SK-N-SH treated with all-trans-retinoic acid at 6 μM for 48 hours (cell line): Measurements from ENCODE around the gene SPON1.

ENCODE experiments used
- ATAC-seq: fragments of 200-7000 bp; cut with Tn5 transposase; 3 replicates; pipeline ENCODE4 v1.9.1; 2020; ENCODE audit warnings: mild to moderate bottlenecking, moderate library complexity
- ARNTL ChIP-seq: fragments of 450-650 bp; formaldehyde crosslinking; IDR thresholded peaks from 2 replicates; pipeline ENCODE4 v1.5.0; 2020; ENCODE audit warnings: low read depth, mild to moderate bottlenecking, moderate library complexity, borderline replicate concordance
- BACH2 ChIP-seq: fragments of 250-450 bp; sonication (Bioruptor Pico); IDR thresholded peaks from 2 replicates; pipeline ENCODE4 v1.9.0; 2021; ENCODE audit warnings: mild to moderate bottlenecking, borderline replicate concordance
- CREB5 ChIP-seq: fragments of 250-450 bp; sonication (Bioruptor Pico); IDR thresholded peaks from 2 replicates; pipeline ENCODE4 v1.5.1; 2020; ENCODE audit warnings: low read depth, mild to moderate bottlenecking, moderate library complexity
- ESRRG ChIP-seq: fragments of 250-450 bp; sonication (Bioruptor Pico); IDR thresholded peaks from 2 replicates; pipeline ENCODE4 v1.6.1; 2021; ENCODE audit warnings: mild to moderate bottlenecking
- GLIS3 ChIP-seq: fragments of 250-450 bp; sonication (Bioruptor Pico); IDR thresholded peaks from 2 replicates; pipeline ENCODE4 v1.5.0; 2020; ENCODE audit warnings: mild to moderate bottlenecking, moderate library complexity
- ISL1 ChIP-seq: fragments of 250-450 bp; sonication (Bioruptor Pico); IDR thresholded peaks from 2 replicates; pipeline ENCODE4 v2.1.2; 2022; ENCODE audit warnings: mild to moderate bottlenecking, moderate library complexity
- OSR1 ChIP-seq: fragments of 250-450 bp; sonication (Bioruptor Pico); IDR thresholded peaks from 2 replicates; pipeline ENCODE4 v1.8.0; 2022; ENCODE audit warnings: moderate library complexity, mild to moderate bottlenecking, inconsistent platforms
- POU6F1 ChIP-seq: fragments of 250-450 bp; sonication (Bioruptor Pico); IDR thresholded peaks from 2 replicates; pipeline ENCODE4 v1.8.0; 2021; ENCODE audit warnings: low read depth, mild to moderate bottlenecking, moderate library complexity, borderline replicate concordance
- PPARA ChIP-seq: fragments of 250-450 bp; sonication (Bioruptor Pico); IDR thresholded peaks from 2 replicates; pipeline ENCODE4 v1.5.0; 2020; ENCODE audit warnings: mild to moderate bottlenecking, borderline replicate concordance
- RARB ChIP-seq: fragments of 250-450 bp; sonication (Bioruptor Pico); IDR thresholded peaks from 2 replicates; pipeline ENCODE4 v1.8.0; 2021; ENCODE audit warnings: mild to moderate bottlenecking, moderate library complexity
- SNAI2 ChIP-seq: fragments of 250-450 bp; sonication (Bioruptor Pico); IDR thresholded peaks from 2 replicates; pipeline ENCODE4 v1.5.0; 2020; ENCODE audit warnings: mild to moderate bottlenecking, moderate library complexity
- TCF4 ChIP-seq: fragments of 250-450 bp; sonication (Bioruptor Pico); IDR thresholded peaks from 2 replicates; pipeline ENCODE4 v1.8.0; 2021; ENCODE audit warnings: mild to moderate bottlenecking, moderate library complexity, borderline replicate concordance
- TSHZ2 ChIP-seq: fragments of 250-450 bp; sonication (Bioruptor Pico); IDR thresholded peaks from 2 replicates; pipeline ENCODE4 v1.5.0; 2020; ENCODE audit warnings: mild to moderate bottlenecking, moderate library complexity
- ZC3H10 ChIP-seq: fragments of 250-450 bp; sonication (Bioruptor Pico); IDR thresholded peaks from 2 replicates; pipeline ENCODE4 v1.5.1; 2021; ENCODE audit warnings: mild to moderate bottlenecking, moderate library complexity
- ZFP3 ChIP-seq: fragments of 250-450 bp; sonication (Bioruptor Pico); IDR thresholded peaks from 2 replicates; pipeline ENCODE4 v1.5.0; 2020; ENCODE audit warnings: mild to moderate bottlenecking, moderate library complexity
- ZFP30 ChIP-seq: fragments of 450-650 bp; formaldehyde crosslinking; IDR thresholded peaks from 2 replicates; pipeline ENCODE4 v1.5.0; 2022; ENCODE audit warnings: mild to moderate bottlenecking, moderate library complexity
- ZNF565 ChIP-seq: fragments of 450-650 bp; formaldehyde crosslinking; conservative IDR thresholded peaks from 2 replicates; pipeline ENCODE4 v1.5.0; 2020; ENCODE audit warnings: low read depth, mild to moderate bottlenecking, moderate library complexity
- ZNF70 ChIP-seq: fragments of 450-650 bp; formaldehyde crosslinking; IDR thresholded peaks from 2 replicates; pipeline ENCODE4 v1.5.0; 2020; ENCODE audit warnings: mild to moderate bottlenecking, moderate library complexity
- ZNF8 ChIP-seq: fragments of 450-650 bp; formaldehyde crosslinking; IDR thresholded peaks from 2 replicates; pipeline ENCODE4 v1.5.0; 2020; ENCODE audit warnings: mild to moderate bottlenecking, moderate library complexity
- TF ChIP-seq, protein P1 (sequence below): fragments of 250-450 bp; sonication (Bioruptor Pico); IDR thresholded peaks from 2 replicates; pipeline ENCODE4 v1.5.1; 2021; ENCODE audit warnings: mild to moderate bottlenecking, moderate library complexity
- TF ChIP-seq, protein P2 (sequence below): fragments of 250-450 bp; sonication (Bioruptor Pico); IDR thresholded peaks from 2 replicates; pipeline ENCODE4 v1.8.0; 2020; ENCODE audit warnings: mild to moderate bottlenecking, moderate library complexity, borderline replicate concordance

The SPON1 gene

DNA sequence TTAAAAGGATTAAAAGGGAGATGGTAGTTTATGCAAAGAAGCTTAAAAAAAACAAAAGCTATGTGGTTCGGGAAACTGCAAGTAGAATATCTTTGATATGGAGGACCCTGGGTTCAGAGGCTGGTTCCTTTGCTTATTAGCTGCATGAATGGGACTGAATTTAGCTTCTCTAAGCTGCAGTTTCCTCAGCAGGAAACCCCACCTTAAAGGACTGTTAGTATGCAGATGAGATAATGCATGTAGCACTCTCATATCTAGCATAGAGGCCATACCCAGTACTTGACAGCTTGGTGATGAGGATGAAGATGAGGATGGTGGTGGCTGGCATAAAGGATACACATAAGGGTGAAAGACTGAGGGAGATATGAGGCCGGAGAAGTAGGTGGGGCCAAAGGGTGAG, 261.9 kb downstream of the SPON1 start:
- ATAC-seq: no peak

DNA sequence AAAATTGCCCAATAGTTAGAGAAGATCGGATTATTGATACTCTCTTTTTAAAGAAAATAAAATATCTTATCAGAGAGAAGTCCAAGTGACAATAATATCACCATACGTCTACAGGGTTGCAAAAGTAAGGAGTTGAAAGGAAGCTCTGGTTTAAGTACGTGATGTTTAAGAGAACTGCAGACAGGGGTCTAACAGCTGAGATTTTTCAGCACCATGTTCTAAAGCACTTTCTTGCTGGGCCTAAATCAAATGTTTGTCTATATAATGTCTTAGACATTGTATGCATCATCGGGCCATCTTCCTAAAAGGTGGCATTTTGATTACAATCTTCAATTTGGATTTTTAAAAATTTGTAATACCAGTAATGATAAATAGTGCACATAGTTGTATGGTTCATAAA, 263.1 kb downstream of the SPON1 start:
- ATAC-seq: no peak
- TF ChIP-seq CREB5: no peak
- TF ChIP-seq, protein P1, sequence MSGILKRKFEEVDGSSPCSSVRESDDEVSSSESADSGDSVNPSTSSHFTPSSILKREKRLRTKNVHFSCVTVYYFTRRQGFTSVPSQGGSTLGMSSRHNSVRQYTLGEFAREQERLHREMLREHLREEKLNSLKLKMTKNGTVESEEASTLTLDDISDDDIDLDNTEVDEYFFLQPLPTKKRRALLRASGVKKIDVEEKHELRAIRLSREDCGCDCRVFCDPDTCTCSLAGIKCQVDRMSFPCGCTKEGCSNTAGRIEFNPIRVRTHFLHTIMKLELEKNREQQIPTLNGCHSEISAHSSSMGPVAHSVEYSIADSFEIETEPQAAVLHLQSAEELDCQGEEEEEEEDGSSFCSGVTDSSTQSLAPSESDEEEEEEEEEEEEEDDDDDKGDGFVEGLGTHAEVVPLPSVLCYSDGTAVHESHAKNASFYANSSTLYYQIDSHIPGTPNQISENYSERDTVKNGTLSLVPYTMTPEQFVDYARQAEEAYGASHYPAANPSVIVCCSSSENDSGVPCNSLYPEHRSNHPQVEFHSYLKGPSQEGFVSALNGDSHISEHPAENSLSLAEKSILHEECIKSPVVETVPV (CRISPR knock-in tag): no peak
- no peak for TF ChIP-seq BACH2 (CRISPR knock-in tag)
- no peak for TF ChIP-seq ZFP3 (CRISPR knock-in tag)

More for the DNA sequence above, 261.9 kb downstream of the SPON1 start:
- TF ChIP-seq, protein P1 (CRISPR knock-in tag): no peak
- TF ChIP-seq TCF4 (CRISPR knock-in tag) (no peak), ARNTL (no peak), ZC3H10 (CRISPR knock-in tag) (no peak), ESRRG (CRISPR knock-in tag) (no peak), PPARA (no peak), ZFP3 (CRISPR knock-in tag) (no peak), OSR1 (CRISPR knock-in tag) (no peak), POU6F1 (no peak), ZNF8 (no peak)

DNA sequence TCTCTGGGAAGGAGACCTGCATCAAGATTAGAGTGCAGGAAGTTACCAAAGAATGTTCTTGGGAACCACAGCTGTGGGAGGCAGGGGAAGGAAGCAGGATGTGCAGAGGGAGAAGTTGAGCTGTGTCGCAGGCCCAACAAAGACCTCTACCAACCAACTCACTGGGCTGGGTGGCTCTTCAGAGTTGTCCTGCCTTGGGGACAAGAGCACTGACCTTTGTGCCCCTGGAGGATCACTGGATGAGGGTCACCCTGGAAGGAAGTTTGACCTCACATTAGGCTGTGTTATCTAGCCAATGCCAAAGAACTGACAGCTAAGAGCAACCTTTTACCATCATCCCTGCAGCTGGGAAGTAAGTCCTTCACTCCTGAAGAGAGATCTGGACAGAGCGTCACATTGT, 265.8 kb downstream of the SPON1 start:
- no peak for ATAC-seq
- TF ChIP-seq ISL1 (CRISPR knock-in tag): no peak

DNA sequence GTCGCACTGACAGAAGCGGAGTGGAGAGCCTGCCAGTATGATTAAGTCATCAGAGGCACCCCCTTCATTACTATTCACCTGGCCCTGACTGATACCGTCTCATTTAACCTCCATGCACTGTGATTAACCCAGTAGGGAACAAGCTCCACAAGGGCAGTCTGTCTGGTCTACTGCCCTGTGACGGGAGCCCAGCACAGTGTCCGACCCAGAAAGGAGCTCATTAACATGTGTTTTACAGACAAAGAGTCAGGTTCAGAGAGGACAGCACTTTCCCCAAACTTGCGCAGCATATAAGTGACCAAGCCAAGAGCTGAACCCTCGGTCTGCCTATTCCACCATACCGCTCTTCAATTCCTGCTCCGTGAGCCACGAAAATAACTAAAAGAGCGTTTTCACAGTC, 266.9 kb downstream of the SPON1 start:
- TF ChIP-seq CREB5: no peak
- TF ChIP-seq RARB (CRISPR knock-in tag): no peak
- TF ChIP-seq ISL1 (CRISPR knock-in tag): no peak
- TF ChIP-seq SNAI2 (CRISPR knock-in tag): no peak
- no peak for TF ChIP-seq ZFP3 (CRISPR knock-in tag)
- no peak for TF ChIP-seq ZNF565 (CRISPR knock-in tag)
- no peak for TF ChIP-seq ESRRG (CRISPR knock-in tag)
- no peak for ATAC-seq

- no peak for ATAC-seq
- TF ChIP-seq ZFP3 (CRISPR knock-in tag): no peak
- TF ChIP-seq ARNTL: no peak
- no peak for TF ChIP-seq GLIS3 (CRISPR knock-in tag)
- TF ChIP-seq BACH2 (CRISPR knock-in tag): no peak
- no peak for TF ChIP-seq ZNF565 (CRISPR knock-in tag)
- no peak for TF ChIP-seq ZFP30 (CRISPR knock-in tag)
- TF ChIP-seq ISL1 (CRISPR knock-in tag): no peak
- TF ChIP-seq TSHZ2 (CRISPR knock-in tag): no peak
- no peak for TF ChIP-seq TCF4 (CRISPR knock-in tag)
- TF ChIP-seq ZNF70: no peak
- TF ChIP-seq ESRRG (CRISPR knock-in tag): no peak
- TF ChIP-seq, protein P2, sequence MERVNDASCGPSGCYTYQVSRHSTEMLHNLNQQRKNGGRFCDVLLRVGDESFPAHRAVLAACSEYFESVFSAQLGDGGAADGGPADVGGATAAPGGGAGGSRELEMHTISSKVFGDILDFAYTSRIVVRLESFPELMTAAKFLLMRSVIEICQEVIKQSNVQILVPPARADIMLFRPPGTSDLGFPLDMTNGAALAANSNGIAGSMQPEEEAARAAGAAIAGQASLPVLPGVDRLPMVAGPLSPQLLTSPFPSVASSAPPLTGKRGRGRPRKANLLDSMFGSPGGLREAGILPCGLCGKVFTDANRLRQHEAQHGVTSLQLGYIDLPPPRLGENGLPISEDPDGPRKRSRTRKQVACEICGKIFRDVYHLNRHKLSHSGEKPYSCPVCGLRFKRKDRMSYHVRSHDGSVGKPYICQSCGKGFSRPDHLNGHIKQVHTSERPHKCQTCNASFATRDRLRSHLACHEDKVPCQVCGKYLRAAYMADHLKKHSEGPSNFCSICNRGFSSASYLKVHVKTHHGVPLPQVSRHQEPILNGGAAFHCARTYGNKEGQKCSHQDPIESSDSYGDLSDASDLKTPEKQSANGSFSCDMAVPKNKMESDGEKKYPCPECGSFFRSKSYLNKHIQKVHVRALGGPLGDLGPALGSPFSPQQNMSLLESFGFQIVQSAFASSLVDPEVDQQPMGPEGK (CRISPR knock-in tag): no peak
- no peak for TF ChIP-seq SNAI2 (CRISPR knock-in tag)
- TF ChIP-seq OSR1 (CRISPR knock-in tag): no peak
- TF ChIP-seq ZNF8: no peak
- no peak for TF ChIP-seq RARB (CRISPR knock-in tag)
- TF ChIP-seq CREB5: no peak
These were observed 267.9 kb downstream of the SPON1 start for GRCh38 chr11:14230407-14230806.
